NCI-H2196 (cell line): ENCODE measurements around the gene DDX1.
"Not testable (repeated sequence)": the region's sequence is repeated elsewhere in the genome, so short reads cannot be mapped to it uniquely, and the experiment has no call there.

ENCODE experiments used
- DNase-seq: peaks from one replicate; lab custom pipeline; 2025; ENCODE audit not compliant: unreplicated experiment; lab: John Stamatoyannopoulos, UW

Gene DDX1

GRCh38 chr2:15672961-15673918, 81.6 kb downstream of the DDX1 start:
- no peak for DNase-seq

DNA sequence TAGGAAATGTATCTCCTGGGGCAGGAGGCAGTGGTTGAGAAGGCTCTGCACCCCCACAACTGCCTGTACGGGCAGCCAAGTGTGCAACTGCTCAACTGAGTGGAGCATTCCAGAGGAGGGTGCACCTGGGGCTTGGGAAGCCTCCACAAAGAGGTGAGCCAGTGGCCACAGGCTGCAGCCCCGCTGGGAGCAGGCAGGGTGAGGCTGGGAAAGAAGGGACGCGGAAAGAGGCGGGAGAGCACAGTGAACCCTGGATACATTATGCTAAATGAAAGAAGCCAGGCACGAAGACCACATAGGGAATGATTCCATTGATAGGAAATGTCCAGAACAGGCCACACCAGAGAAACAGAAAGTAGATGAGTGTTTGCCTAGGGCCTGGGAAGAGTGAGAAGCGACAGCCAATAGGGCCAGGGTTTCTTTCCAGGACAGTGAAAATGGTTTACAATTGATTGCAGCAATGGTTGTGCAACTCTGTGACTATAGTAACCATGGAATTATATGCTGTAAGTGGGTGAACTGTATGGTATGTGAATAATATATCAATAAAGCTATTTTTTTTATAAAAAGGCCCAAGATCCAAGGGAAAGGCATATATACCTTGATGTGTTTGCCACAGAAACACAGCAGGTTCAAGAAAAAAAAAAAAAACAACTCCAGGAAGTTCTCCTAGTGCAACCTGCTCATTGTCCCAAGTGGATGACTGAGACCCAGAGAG, 82.4 kb downstream of the DDX1 start:
- no peak for DNase-seq

- DNase-seq, result no peak
Observed at GRCh38 chr2:15674637-15675455, 83.2 kb downstream of the DDX1 start.

DNA sequence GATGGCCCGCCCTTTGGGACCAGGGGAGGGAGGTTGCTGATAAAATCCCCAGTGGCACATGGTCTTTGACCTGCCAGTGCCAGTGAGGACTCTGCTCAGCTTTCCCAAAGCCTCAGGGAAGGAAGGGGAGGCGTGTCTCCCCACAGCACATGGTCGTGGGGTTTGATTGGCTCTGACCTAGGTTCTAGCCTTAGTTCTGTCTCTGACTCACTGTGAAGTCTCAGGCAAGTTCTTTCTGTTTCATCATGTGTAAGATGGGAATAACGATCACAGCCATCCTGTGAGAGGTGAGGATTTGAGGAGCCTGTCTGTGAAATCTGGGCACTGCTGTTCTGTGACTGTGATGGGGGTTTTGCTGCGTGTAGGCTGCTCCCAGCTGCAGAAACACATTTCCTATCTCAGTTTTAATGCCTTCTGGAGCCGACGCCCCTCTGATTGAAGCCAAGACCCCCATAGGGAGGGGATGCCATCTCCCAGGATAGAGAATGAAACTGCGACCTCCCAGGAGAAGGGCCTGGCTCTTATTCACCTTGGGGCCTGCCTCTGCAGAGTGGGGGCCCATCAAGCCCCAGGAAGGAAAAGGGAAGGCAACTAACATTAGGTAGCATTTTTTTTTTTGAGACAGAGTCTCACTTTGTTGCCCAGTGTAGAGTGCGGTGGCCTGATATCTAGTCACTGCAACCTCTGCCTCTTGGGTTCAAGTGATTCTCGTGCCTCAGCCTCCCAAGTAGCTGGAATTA, 84.0 kb downstream of the DDX1 start:
- DNase-seq, result no peak

DNA sequence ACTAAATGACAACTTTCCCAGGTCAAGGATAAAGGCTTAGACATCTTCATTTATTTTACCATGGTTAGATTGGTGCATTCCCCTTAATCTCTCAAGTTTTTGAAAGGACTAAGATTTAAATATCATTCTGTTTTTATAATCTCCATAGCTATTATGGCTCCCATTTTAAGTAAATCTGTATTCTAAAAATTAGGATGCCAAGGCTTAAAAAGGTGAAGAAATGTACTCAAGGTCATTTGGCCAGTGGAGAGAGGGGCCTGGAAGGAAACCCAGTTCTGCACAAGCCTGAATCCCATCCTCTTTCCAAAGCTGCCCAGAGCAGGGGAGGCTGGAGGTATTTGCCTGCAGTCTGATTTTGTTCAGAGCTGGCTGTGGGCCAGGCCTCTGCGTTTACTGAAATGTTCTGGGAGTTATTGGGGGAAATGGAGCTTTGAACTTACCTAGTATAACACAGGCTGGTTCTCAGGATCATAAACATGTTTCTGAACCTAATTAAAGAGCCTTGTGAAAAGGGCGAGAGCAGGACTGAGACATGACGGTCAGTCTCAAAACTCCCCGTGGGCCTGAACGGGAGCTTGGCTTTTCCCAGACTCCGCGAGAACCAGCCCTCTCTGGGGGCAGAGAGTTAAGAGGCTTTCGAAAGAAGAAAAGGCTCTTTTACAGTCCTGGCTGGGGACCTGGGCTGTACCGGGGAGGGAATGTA, 85.6 kb downstream of the DDX1 start:
- DNase-seq, result no peak

DNA sequence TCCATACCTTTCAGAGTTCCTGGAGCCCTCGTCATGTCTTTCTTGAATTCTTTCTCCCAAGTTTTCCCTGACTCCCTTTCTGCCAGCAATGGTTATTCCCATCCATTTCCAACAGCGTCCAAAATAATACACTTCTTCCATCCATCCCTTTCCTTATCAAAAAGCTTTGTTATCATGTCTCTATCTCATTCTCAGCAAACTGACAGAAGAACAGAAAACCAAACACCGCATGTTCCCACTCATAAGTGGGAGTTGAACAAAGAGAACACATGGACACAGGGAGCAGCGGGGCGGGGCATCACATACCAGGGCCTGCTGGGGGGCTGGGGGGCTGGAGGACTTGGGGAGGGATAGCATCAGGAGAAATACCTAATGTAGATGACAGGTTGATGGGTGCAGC, 86.7 kb downstream of the DDX1 start:
- no peak for DNase-seq

DNA sequence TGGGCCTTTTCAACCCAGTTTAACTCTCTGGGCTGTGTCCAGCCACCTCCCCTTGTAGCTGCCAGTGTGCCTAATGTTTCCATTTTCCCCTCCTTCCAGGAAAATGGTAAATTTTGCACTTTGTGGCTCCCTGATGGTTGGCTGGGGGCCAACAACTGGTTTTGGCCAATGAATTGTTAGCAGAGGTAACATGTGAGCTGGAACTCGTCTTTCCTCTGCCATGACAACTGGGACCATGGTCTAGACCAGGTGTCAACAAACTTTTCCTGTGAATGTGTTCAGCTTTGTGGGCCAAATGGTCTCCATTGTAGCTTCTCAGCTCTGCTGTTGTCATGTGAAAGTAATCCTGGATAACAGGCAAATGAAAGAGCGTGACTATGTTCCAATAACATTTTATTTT, 87.2 kb downstream of the DDX1 start:
- DNase-seq, result no peak

- no peak for DNase-seq
Observed at GRCh38 chr2:15679386-15679924, 87.8 kb downstream of the DDX1 start.

DNA sequence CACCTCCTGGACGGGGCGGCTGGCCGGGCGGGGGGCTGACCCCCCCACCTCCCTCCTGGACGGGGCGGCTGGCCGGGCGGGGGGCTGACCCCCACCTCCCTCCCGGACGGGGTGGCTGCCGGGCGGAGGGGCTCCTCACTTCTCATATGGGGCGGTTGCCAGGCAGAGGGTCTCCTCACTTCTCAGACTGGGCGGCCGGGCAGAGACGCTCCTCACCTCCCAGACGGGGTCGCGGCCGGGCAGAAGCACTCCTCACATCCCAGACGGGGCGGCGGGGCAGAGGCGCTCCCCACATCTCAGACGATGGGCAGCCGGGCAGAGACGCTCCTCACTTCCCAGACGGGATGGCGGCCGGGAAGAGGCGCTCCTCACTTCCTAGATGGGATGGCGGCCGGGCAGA, 88.5 kb downstream of the DDX1 start:
- DNase-seq, result not testable (repeated sequence)
